Fibroblast of villous mesenchyme (primary cell): ENCODE data around the gene MAN1C1. TPM values are rescaled to one million over a fixed set of nuclear protein-coding genes. Genes with fewer than 3 reads are reported as not detected.

Experiments
- DNase-seq: peaks from one replicate; pipeline ENCODE4 v3.0.0-alpha.2; 2010; ENCODE audit warnings: low read depth
- H3K4me3 ChIP-seq: 2 replicates; pipeline ENCODE4 v1.5.1; 2011; ENCODE audit warnings: low read depth, mild to moderate bottlenecking, low read length
- CTCF ChIP-seq: IDR thresholded peaks from 2 replicates; pipeline ENCODE4 v1.5.1; 2012; ENCODE audit warnings: low read depth, mild to moderate bottlenecking, low read length; ENCODE audit not compliant: insufficient read depth
- total RNA-seq: library from RNA; depleted of rRNA; stranded (reverse); fragments of >200 nt; gene quantifications from 2 replicates; pipeline ENCODE4 v1.2.3, GENCODE V29; 2012

MAN1C1 gene
- total RNA-seq, 1 donor = 5.2 TPM

- DNase-seq = no peak
- no peak for TF ChIP-seq CTCF
Measured at GRCh38 chr1:25710583-25711347, 94.2 kb downstream of the MAN1C1 start.

GRCh38 chr1:25711555-25712298 is 95.1 kb downstream of the MAN1C1 start:
- H3K4me3 ChIP-seq = no peak overlapping the region
- no peak for TF ChIP-seq CTCF
- DNase-seq = peak; percentile 40

More at GRCh38 chr1:25710583-25711347, 94.2 kb downstream of the MAN1C1 start:
- H3K4me3 ChIP-seq = no peak overlapping the region

DNA sequence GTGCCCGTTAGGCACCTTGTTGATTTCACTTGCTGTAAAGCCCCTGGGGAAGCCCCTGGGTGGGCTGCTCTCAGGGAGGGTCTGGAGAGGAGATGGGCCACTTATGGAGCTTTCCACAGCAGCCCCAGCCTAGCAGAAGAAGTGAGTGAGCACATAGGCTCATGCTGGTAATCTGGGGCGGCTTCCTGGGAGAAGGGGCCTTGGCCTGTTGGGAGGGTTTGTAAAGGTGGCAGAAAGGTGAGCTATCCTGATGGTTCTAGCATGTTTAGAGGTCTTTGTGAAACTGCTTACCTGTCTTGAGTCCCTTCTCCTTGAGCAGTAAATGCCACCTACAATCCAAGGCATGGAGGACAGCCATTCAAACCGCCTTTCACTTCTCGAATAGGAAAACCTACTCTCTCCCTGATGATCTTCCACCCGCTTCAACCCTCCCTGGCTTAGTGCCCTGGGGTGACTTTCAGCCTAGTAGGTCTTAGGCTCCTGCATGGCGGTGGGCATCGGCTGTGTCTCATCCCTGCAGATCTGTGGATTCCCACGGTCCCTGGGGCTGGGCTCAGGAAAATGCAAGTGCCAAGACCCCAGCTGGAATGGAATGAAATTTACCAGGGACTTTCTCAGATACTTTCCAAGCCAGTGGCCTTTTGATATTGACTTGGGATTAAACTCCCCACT is 95.8 kb downstream of the MAN1C1 start:
- TF ChIP-seq CTCF = no peak
- no peak overlapping the region for H3K4me3 ChIP-seq
- no peak for DNase-seq

GRCh38 chr1:25713961-25714360 is 97.4 kb downstream of the MAN1C1 start:
- no peak for TF ChIP-seq CTCF
- no peak overlapping the region for H3K4me3 ChIP-seq
- no peak for DNase-seq

GRCh38 chr1:25714372-25714931 is 97.9 kb downstream of the MAN1C1 start:
- DNase-seq = no peak
- no peak for TF ChIP-seq CTCF
- H3K4me3 ChIP-seq = no peak overlapping the region

DNA sequence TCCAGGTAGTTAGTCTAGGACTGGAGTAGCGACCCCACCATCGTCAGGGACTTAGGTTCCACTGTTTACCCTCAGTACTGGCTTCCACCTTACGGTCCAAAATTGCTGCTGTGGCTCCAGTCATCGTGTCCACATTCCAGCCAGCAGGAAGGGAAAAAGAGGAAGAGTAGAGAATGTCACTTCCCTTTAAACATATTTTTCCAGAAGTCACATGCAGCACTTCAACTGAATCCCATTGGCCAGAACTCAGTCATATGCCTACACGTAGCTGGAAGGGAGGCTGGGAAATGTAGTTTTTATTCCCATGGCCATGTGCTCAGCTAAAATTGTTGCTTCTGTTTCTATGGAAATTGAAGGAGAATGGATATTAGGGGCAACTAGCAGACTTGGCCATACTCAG is 99.3 kb downstream of the MAN1C1 start:
- no peak for TF ChIP-seq CTCF
- no peak overlapping the region for H3K4me3 ChIP-seq
- no peak for DNase-seq
